Suppressor macrophage treated with lipopolysaccharide for 1 hour (primary cell): ENCODE results near the gene ZER1.

Experiments
- DNase-seq, 3 donors: peaks; one replicate each; pipeline ENCODE4 v3.0.0-alpha.2; 2020 to 2022

ZER1 gene

DNA sequence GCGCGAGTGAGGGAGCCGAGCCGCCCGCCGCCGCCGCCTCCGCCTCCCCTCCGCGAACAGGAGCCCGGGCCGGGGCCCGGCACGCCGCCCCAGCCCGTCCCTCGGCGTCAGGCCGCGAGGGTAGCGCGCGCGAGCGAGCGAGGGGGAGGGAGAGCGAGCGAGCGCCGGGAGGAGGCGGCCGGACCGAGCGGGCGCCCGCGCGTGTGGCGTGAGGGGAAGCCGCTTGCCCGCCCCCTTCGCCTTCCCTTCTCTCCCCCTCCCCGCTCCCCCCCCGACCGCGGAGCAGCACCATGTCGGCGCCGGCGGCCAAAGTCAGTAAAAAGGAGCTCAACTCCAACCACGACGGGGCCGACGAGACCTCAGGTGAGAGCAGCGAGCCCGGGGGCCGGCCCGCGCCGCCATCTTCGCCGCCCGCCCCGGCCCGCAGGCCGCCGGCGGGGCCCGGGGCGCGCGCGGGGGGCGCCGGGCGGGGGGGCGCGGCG lies 82.4 kb downstream of the ZER1 start:
- DNase-seq: no peak

DNA sequence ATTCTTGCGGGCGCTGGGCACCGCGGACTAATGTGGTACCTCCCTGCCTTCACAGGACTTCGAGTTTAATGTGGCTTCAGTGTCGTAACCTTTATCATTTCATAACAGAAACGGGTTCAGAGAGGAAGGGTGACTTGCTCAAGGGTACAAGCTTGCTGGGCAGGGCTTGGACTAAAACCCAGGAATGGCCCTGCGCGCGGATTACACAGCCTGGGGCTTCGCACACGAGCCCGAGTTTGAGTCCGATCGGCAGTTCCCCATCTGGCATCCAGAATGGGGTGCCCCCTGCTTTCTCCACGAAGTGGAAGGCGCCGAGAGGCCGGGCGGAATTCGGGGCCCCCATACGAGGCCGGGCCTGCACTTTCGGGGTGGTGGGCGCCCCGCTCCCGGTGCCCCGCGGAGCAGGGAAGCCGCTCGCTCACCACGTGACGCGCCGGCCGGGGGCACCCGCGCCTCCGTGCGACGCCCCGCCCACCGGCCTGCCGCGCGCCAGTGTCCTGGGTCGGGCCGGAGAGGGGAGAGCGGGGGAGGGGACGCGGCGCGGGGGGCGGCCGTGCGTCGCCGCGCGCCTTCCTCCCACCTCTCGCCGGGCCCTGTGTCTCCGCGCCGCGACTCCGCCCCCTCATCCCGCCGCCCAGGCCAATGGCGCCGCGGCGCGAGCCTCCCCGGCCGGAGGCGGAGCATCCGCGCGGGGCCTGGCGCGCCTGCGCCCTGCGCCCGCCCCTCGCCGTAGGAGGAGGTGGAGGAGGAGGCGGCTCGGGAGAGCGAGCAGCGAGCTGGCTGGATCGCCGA lies 83.0 kb downstream of the ZER1 start, which contains the start of gene SET:
SET (plus strand) TSS at position 722 of the 792 bp plus-strand sequence. CDS start 361 bp downstream, outside the sequence.
- DNase-seq: peak; percentile 93 to 99 (median 97)

DNA sequence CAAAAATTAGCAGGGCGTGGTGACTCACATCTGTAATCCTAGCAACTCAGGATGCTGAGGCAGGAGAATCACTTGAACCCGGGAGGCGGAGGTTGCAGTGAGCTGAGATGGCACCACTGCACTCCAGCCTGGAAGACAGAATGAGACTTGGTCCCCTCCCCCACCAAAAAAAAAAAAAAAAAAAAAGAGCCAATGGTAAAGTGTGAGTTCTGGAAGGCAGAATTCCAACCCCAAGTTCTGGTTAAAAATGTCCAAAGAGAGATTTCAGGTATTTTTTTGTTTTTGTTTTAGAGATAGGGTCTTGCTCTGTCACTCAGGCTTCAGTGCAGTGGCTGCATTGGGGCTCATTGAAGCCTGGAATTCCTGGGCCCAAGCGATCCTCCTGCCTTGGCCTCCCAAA lies 84.3 kb downstream of the ZER1 start:
- no peak for DNase-seq

DNA sequence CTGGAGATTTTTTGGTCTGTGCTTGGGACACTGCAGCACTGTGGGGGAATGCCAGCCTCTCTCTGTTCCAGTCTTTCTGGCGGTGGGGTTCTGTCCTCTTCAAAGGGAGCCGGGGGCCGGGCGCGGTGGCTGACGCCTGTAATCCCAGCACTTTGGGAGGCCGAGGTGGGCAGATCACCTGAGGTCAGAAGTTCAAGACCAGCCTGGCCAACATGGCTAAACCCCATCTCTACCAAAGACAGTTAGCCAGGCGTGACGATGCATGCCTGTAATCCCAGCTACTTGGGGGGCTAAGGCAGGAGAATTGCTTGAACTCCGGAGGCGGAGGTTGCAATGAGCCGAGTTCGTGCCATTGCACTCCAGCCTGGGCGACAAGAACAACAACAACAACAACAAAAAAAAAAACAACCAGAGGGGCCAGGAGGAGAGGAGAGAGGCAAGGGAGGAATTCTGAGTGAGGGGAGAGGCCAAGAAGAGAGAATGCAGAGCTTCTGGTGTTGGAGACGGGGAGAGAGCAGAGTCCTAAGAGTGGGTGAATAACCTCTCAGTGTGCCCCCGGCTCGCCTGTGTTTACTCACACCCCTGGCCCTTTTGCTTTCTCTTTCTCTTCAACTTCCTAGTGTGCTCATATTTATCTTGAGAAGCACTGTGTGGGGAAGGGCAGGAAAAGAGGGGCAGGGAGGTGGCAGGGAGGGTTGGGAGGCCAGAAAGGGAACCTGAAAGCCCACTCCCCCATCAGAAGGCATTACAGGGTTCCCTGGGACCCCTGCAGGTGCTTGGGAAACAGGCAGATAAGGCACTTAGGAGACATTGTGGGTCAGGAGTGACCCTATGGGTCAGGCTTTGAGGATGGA lies 85.9 kb downstream of the ZER1 start:
- DNase-seq: peak; percentile 68 to 78 (median 76)

DNA sequence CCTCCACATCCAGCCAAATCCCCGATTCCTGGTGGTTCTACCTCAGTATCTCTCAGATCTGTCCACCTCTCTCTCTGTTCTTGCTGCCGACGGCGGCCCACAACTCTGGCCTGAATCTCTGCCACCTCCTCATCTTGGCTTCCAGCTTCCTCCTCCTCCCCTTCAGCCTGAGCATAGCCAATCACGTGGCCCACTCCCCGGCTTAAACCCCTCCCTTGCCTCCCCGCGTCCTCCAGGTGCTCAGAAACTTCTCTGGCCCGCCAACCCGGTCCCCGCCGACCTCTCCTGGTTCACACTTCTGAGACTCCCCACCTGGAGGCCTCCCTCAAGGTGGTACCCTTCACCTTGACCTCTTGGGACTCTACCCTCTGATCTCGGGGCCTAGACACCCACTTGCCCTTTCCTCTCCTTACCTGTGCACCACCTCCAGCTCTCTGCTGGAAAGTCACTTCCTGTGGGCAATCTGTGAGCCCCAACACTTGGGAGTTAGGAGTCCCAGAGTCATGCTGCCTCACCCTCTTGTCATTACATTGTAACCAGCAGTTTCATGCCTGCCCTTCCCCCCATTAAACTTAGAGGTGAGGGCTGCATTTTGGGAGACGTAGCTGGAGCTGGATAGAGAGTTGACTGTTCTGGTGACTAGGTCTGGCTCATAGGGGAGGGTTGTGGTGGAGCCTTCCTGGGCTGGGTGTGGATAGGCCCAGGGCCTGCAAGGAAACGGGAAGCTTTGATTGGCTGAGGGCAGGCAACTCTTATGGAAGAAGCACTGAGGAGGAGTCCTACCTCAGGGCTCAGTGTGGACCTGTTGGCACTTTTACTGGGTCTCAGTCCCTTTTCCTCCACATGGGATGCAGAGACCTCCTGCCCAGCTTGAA lies 87.2 kb downstream of the ZER1 start:
- DNase-seq: peak; percentile 78 to 82 (median 81)

DNA sequence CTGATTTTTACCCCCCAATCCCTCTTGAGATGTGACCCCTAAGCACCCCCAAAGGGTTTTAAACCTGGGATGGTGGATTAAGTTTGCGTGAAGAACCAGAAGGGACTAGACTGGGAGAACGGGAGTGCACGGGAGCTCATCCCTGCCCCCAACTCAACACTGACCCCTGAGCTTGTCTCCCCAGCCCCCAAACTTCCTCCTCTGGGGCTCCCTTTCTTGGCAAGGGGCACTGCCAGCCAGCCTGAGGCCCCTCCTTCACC lies 87.7 kb downstream of the ZER1 start:
- DNase-seq: peak in 1 of 3 donors; percentile 9

DNA sequence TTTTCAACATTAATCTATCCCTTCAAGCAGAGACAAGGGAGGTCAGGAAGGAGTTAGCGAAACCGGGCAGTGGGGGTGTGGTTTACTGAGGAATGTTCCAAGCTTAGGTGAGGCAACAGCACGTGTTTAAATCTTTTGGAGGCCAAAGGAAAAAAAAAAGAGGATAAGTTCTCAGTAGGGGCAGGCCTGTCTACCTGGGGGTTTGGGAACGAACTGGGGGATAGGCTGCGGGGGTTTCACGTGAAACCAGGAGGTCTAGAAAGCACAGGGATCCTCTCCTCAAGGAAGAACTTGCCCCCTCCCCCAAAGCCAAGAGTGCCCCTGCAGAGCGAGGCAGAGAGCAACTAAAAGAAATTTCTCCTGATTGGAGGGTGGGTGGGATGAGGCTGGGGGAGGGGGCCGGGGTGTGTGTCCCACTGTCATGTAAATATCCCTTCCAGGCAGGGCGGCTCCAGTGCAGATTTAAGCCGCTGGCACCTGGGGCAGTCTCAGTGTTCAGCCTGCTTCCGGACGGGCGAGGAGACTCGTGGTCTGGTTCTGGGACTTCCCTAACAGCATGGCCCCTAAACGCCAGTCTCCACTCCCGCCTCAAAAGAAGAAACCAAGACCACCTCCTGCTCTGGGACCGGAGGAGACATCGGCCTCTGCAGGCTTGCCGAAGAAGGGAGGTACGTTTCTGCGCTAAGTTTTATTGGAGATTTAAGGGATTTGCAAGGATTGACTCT lies 88.2 kb downstream of the ZER1 start:
- peak; percentile 46 to 69 (median 53) for DNase-seq
